Suppressor macrophage treated with lipopolysaccharide for 1 hour (primary cell): ENCODE results near the gene PSMD13.
"Not testable (repeated sequence)": the region's sequence is repeated elsewhere in the genome, so short reads cannot be mapped to it uniquely, and the experiment has no call there.

Source experiments
- DNase-seq, 3 donors: peaks; one replicate each; pipeline ENCODE4 v3.0.0-alpha.2; 2020 to 2022

Gene PSMD13

DNA sequence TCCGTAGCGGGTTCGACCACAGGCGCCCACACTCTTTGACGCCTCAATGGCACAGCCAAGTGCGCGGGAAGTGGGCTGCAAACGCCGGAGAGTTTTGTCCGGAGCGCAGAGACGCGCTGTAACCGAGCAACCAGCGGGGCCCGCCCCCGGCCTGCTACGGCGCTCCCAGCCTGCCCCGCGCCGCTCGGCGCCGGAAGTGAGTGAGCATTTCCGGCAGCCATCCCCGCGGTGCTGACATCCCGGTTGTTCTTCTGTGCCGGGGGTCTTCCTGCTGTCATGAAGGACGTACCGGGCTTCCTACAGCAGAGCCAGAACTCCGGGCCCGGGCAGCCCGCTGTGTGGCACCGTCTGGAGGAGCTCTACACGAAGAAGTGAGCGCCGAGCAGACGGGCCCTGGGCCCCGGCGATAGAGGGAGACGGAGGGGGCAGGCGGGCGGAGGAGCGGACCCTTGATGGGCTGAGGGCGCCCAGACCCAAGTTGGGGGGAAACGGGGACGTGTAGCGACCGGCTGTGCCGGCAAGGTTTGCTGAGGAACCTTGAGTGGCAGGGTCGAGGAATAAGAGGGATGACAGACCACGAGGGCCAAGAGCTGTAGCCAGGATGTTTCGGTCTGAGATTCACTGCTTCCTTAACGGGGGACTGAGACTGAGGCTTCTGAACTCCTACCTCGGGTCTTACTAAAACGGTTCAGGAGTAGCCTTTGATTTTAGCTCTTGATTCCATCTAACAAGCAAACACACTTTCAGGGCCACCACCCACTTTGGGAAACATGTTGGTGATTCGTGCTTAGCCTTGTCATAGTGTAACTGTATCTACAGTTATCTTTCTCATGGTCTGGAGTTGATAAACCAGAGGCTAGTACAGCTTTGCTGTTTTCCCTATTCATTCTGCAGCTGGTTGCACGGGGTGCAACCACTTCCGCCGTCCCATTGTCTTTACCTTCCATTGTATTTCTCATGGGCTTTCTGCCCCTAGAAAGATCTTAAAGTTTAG lies at the start of gene PSMD13:
PSMD13 (plus strand) TSS at position 203 of the 994 bp plus-strand sequence; CDS start at position 277, 74 bp downstream.
- DNase-seq = peak; percentile 95 to 97 (median 96)

DNA sequence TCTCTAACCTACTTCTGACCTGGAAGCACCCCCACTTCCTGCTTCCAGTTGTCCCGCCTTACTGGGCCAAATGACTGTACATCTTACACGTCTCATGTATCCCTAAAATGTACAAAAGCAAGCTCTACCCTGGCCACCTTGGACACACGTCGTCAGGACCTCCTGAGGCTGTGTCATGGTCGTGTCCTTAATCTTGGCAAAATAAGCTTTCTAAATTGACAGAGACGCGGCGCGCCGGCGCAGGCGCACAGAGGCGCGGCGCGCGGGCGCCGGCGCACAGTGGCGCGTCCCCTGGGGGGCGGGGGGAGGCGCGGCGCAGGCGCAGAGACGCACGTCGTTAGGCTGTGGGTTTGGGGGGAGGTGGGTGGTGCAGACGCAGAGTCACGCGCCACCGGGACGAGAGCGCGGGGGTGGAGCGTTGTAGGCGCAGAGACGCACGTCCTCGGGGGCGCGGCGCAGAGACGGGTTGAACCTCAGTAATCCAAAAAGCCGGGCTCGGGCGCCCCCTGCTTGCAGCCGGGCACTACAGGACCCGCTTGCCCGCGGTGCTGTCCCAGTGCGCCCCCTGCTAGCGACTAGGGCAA lies 47.5 kb upstream of the PSMD13 start:
- DNase-seq = not testable (repeated sequence)

DNA sequence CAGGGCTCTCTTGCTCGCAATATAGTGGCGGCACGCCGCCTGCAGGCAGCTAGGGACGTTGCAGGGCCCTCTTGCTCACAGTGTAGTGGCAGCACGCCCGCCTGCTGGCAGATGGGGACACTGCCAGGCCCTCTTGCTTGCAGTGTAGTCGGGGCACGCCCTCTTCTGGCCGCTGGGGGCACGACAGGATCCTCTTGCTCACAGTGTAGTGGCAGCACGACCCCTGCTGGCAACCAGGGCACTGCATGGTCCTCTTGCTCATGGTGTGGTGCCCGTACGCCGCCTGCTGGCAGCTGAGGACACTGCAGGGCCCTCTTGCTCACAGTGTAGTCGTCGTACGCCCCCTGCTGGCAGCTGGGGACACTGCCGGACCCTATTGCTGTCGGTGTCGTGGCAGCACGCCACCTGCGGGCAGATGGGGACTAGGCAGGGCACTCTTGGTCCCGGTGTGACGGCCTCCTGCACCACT lies 46.9 kb upstream of the PSMD13 start:
- not testable (repeated sequence) for DNase-seq

DNA sequence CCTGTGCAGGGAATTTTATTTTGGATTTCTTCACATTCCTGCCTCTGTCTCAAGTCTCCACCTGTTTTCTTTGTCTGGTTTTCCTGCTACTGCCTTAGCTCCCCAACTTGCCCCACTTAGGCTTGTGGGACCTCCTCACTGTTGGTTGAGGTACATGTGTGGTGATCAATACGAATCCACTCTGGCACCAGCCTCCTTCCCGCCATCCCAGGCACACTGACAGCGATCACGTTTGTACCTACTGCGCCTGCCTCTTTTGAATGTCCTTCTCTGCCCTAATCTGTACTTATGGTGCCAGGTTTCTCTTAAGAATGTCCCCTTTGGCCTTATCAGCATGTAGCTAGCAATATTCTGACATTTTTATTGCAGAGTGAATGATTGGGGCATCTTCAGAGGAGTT lies 46.2 kb upstream of the PSMD13 start:
- not testable (repeated sequence) for DNase-seq

DNA sequence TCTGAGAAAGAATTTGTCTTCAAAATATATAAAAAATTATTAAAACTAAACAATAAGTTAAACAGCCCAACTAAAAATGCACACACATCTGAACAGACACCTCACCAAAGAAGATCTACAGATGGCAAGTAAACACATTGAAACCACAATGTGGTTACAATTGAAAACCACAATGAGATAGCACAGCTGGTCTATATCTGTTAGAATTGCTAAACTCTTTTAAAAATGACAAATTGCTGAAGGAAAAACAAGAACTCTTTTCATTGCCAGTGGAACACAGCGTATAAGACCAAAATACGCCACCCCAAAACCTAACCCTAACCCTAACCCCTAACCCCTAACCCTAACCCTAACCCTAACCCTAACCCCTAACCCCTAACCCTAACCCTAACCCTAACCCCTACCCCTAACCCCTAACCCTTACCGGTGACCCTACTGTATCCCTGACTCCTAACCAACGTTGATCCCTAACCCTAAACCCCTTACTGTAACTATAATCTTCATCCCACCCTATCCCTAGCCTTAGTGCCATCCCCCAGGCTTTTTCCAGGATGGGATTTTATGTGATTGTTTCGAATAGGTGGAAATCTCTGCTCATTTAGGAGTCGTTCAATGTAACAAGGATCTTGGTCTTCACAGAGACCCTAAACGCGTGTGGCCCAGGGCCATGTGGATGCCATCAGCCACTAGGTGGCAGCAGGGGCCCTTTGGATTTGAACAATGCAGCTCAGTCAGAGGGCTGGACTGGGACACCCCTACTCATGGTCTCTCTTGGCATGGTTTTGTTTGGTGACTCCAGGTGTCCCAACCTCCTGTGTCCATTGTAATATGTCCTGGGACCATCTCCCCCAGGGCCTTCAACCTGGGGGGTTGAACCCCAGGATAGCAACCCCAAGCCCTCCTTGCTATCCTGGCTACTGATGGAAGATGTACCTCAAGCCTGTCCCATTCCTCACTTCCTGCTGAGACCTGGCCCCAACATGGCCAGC lies 45.0 kb upstream of the PSMD13 start:
- not testable (repeated sequence) for DNase-seq

DNA sequence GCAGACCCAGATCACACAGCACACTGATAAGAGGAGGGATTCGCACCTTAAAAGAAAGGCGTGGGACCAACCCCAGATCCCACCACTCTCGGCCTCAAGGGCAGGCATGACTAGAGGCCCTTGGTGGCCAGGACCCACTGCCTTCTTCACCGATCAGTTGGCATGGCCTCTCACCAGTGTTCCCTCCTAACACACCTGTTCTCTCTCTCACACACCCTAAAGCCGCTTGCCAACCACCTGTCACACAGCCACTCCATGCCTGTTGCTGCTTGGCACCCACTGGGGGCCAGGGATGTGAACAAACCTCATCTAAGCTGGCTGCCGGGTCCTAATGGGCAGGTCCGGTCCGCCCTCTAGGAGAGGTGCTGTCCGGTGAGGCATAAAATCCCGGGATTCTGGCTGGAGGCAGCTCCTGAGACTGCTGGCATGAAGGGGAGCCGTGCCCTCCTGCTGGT lies 44.1 kb upstream of the PSMD13 start, which contains the start of gene SCGB1C1:
SCGB1C1 (plus strand) TSS at position 405 of the 455 bp plus-strand sequence; CDS start at position 427, 22 bp downstream.
- not testable (repeated sequence) for DNase-seq

DNA sequence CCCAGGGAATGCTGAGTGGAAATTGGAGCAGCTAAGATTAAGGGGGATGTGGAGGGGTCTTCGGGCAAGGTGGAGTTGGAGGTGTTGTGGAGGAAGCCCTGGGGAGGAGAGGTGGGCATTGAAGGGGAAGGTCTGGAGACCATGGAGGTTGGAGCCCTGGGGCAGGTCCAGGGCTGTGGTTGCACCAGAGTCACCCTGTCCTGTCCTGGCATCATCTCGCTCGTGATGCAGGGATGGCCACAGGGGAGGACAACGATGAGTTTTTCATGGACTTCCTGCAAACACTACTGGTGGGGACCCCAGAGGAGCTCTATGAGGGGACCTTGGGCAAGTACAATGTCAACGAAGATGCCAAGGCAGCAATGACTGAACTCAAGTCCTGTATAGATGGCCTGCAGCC lies 43.3 kb upstream of the PSMD13 start:
- not testable (repeated sequence) for DNase-seq

DNA sequence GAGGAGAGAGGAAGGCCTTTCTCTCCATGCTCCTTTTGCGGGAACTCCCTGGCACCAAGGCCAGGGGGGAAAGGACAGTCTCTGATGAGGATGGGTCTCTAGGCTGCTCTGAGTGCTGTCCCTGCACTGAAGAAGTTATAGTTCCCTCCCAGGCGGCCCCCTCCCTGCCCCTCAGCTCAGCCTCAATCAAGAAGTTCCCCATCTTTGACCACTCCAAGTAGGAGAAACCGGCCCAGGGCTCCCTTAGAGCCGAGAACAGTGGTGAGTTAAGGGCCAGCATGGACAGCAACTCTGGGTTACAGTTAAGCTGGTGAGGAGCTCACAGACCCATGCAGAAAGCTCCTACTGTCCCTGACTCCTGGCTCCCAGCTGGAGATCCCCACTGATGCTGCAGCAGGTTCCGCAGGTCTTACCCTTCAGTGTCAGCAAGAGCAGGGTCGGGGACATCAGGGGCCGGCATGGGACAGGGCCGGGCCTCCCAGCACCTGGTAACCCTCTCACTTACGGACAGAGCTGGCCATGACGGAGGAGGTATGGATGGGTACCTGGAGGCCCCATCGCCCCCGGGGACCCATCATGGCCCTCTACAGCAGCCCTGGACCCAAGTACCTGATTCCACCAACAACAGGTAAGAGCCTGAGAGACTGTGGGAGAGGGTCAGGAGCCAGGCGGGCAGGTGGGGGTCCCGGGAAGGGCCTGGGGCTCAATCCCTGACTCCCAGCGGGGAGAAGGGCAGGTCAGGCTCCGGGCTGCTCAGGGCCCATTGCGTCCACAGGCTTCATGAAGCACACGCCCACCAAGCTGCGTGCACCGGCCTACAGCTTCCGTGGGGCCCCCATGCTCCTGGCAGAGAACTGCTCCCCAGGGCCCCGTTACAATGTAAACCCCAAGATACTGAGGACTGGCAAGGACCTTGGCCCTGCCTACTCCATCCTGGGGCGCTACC lies 39.7 kb upstream of the PSMD13 start:
- DNase-seq = no peak

DNA sequence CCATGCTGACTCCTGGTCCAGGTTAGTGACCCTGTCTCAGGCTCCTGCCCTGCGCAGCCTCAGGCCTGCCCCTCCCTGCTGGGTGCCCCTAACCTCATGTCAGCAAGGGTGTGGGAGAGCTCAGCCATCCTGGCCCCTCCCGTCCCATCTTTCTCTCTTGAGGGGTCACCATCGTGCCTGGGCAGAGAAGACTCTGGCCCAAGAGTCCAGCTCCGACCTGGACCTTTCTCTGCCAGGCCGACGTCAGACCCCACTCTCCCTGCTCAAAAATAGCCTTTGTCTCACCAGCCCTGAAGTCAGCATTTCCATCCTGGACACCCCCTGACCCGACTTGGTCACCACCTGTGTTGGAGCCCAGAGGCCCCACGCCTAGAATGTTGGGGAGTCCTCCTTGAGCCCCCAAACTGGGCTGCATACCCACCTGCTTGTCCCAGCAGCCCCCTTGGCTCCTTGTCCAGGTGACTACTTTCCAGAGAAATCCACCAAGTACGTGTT lies 39.0 kb upstream of the PSMD13 start:
- no peak for DNase-seq

DNA sequence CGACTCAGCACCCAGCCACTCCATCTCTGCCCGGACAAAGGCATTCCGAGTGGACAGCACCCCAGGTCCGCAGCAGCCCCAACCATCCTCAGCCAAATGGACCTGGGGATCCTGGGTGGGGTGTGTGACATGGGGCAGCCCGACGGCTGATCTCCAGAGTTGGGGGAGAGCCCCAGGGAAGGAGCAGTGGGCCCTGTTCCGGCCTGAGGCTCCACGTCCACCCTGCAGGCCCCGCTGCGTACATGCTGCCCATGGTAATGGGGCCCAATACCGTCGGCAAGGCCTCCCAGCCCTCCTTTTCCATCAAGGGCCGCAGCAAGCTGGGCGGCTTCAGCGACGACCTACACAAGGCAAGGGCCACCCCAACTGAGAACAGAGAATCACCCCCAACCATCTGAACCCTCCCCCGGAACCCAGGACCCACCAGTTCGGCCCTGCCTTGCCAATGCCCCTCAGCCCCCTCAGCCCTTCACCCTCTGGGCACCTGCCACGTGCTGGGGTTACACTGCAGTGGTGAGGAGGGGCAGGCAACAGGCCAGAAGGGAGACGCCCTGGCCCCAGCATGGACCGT lies 38.5 kb upstream of the PSMD13 start:
- DNase-seq = no peak

DNA sequence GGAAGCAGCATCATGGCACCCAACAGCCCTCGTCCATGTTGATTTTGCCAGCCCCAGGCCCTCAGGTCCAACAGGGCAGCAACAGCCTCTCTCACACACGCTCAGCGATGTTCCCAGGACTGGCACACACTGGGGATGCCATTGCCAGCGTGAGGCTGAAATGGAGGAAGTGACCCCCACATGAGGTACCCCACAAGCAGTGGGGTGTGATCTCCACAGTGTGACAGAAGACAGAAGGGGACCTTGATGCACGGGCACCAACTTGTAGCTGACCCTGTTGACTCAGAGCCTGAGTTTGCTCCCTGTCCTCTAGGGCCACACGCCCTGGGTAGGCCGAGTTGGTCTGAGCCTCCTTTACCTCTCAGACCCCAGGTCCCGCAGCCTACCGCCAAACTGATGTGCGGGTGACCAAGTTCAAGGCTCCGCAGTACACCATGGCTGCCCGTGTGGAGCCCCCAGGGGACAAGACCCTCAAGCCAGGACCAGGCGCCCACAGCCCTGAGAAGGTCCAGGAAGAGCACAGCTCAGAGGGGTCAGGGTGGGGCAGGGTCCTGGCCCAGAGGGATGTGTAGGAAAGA lies 37.7 kb upstream of the PSMD13 start:
- no peak for DNase-seq

DNA sequence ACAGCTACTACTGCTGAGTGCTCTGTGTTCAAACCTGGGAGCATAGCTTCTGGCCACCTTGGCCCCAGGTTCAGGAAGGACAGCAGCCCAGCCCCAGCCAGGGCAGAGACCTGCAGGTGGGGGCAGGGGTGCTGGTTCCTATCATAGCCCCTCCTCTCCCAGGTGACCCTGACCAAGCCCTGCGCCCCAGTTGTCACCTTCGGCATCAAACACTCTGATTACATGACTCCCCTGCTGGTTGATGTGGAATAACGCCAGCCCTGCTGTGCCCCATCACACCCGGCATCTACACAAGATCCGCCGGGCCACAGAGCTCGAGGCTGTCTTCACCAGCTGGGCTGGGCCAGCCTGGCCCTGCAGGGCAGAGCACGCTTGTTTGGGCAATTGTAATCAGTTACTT lies 37.0 kb upstream of the PSMD13 start:
- no peak for DNase-seq

DNA sequence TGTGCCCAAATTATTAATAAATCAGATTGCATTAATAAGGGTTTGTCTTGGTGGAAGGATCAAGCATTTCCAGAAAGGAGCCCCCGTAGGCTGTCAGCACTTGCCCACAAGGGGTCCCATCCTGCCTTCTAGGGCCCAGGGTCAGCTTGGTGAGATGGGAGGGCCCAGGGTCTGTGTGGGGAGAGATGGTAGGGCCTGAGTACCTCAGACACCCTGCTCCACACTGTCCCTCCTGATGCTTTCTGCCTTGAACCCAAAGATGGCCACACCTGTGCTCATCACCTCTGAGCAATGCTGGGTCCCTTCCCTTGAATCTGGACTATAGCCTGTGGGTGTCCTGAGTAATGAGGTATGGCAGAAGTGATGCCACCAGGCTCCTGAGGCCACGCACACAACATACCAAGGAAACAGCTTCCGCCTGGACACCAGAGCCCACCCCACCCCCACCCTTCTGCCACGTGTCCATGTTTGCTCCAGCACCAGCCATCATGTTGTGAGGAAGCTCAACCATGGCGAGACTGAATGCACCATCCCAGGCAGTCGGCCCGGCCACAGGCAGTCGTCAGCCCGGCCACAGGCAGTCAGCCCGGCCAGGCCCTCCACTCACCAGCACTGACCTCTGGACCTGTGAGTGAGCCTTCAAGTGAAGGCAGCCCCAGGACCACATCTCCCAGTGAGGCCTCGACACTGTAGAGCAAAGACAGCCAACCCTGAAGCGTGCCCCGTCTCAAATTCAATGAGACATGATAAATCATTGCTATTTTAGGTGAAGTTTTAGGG lies 36.4 kb upstream of the PSMD13 start:
- no peak for DNase-seq

DNA sequence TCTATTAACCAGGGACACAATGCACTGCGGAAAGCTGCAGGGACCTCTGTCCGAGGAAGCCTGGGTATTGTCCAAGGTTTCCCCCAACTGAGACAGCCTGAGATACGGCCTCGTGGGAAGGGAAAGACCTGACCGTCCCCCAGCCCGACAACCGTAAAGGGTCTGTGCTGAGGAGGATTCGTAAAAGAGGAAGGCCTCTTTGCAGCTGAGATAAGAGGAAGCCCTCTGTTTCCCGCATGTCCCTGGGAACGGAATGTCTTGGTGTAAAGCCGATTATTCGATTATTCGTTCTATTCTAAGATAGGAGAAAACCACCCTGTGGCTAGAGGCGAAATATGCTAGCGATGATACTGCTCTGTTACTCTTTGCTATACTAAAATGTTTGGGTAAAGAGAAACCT lies 34.8 kb upstream of the PSMD13 start:
- peak; percentile 19 to 33 (median 25) for DNase-seq

DNA sequence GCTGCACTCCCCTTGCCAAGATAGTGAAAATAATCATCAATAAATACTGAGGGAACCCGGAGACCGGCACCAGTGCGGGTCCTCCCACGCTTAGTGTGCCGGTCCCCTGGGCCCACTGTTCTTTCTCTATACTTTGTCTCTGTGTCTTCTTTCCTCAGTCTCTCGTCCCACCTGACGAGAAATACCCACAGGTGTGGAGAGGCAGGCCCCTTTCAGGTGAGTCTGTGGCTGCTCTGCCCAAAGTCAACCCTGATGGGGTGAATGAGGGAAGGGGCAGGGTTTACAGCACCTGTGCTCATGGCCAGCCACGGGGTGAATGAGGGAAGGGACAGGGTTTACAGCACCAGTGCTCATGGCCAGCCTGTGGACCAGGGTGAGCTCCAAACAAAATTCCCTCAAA lies 34.3 kb upstream of the PSMD13 start:
- no peak for DNase-seq

DNA sequence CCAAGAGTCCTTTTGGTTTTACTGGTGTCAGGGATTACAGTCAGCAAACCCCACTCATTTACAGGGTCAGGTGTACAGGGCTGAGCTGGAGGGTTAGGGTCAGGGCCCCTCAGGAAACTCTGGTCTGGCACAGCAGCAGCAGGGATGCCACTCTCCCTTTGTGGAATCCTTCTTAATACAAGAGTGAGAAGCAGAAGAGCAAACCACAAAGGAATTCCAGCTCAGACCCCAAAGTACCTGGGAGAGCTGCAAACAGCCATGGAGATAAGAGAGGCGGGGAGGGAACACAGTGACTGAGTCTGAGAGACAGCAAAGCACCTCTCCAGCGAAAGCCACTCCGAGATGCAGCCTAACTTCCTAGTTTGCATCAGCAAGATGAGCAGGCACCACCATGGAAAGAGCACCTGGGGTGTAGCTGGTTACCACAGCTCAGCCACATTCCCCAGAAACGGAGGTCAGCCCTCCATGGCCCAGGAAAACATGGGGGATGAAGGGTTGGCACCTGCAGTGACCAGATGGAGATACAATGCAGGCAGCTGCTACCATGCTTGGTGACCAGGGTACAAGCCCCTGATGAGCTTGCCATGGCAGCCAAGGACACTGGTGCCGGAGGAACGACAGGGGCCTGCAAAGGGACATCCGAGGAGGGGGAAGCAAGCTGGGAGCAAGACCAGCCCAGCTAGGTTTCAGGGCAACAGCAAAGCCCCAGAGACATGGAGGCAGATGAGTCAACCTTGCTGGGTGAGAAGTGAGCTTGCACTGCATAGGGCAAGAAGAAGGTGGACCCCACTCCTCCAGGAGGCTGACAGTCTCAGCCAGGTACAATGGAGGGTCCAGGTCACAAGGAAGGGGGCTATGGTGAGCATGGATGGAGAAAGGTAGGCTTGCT lies 33.5 kb upstream of the PSMD13 start:
- no peak for DNase-seq

DNA sequence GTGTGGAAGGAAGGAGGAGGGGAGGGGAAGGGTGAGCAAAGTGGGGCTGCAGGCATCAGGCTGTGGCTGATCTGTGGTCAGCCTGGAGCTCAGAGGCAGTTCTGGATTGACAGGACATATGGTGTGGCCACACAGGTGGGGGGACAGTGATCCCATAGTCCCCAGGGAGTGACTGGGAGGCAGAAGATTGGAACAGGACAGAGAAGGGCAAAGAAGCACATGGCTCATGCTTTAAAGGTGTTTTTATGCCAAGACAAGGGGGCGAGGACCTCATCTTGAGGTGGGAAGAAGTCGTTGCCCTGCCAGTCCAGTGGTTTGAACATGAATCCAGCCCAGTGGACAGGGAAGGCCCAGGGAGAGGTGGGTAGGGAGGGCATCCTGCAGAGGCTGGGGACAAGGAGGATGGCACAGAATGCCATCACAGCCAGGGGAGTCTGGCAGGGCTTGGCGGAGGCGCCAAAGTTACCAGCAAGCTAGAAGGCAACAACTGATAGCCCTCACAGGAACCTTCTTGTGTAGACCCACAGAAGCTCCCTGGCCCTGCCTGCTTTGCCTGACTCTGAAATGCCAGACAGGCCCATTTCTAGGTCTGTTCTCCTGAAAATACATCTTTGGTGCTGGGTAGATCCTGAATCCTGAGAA lies 32.7 kb upstream of the PSMD13 start:
- DNase-seq = no peak

DNA sequence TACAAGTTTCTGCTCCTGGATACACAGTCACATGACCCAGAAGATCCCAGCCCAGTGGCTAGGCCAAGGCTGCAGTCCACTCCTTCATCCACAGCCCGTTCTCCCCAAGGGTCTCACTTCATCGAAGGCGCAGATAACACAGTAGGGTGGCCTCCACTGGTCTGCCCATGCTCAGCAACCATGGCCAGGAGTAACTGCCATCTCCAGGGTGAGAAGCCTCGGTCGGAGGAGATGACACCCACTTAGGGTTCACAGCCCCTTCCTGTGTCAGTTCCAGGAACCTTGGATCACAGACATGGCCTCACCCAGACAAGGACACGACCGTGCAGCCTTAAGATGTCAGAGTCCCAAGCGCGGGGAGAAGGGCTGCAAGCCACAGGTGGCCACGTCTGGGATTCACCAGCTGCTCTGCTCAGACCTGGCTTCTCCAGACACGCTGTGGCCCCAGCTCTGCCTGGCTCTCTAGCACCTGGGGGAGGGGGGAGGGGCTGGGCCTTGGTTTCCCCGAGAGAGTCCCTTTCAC lies 32.1 kb upstream of the PSMD13 start:
- no peak for DNase-seq
